Immature natural killer cell (primary cell): Measurements from ENCODE around the gene STXBP5. TPM values are rescaled to one million over a fixed set of nuclear protein-coding genes. Genes with fewer than 3 reads are reported as not detected.

Experiments
- DNase-seq, 3 donors: peaks; one replicate each; pipeline ENCODE4 v3.0.0; 2022; ENCODE audit warnings: mixed read lengths in 1 of 3
- H3K27ac Mint-ChIP-seq, 6 donors: one replicate each; pipeline ENCODE4 v1.8.0; 2020; ENCODE audit warnings: mixed read lengths in 6 of 6, mild to moderate bottlenecking in 5 of 6, inconsistent platforms in 4 of 6, moderate library complexity in 3 of 6
- H3K27me3 Mint-ChIP-seq, 3 donors: one replicate each; pipeline ENCODE4 v1.8.0; 2020 to 2021; ENCODE audit warnings: low read depth in 3 of 3, mild to moderate bottlenecking in 3 of 3, mixed read lengths in 3 of 3, moderate library complexity in 3 of 3, inconsistent platforms in 1 of 3
- H3K36me3 Mint-ChIP-seq, 3 donors: one replicate each; pipeline ENCODE4 v1.8.0; 2020; ENCODE audit warnings: mixed read lengths in 3 of 3, inconsistent platforms in 2 of 3, mild to moderate bottlenecking in 2 of 3
- H3K4me1 Mint-ChIP-seq, 2 donors: one replicate each; pipeline ENCODE4 v1.8.0; 2020; ENCODE audit warnings: inconsistent platforms in 2 of 2, mild to moderate bottlenecking in 2 of 2, mixed read lengths in 2 of 2, moderate library complexity in 1 of 2
- H3K4me3 Mint-ChIP-seq, 5 donors: one replicate each; pipeline ENCODE4 v1.8.0; 2020; ENCODE audit warnings: mild to moderate bottlenecking in 5 of 5, mixed read lengths in 5 of 5, inconsistent platforms in 3 of 5, moderate library complexity in 3 of 5
- H3K9me3 Mint-ChIP-seq, 6 donors: one replicate each; pipeline ENCODE4 v1.8.0; 2020; ENCODE audit warnings: mild to moderate bottlenecking in 6 of 6, mixed read lengths in 6 of 6, inconsistent platforms in 4 of 6, moderate library complexity in 3 of 6
- polyA plus RNA-seq, 3 donors: library from polyadenylated mRNA; unstranded; fragments of 300-500 nt; fragmentation: Illumina TruSeq; gene quantifications; one replicate each; pipeline ENCODE4 v1.2.3, GENCODE V29; 2021

STXBP5 gene
- polyA plus RNA-seq, 3 donors from 2014 or later, result 2.9 to 5.4 (median 3.1) TPM

GRCh38 chr6:147167576-147168461, 36.4 kb upstream of the STXBP5 start:
- Mint-ChIP-seq H3K36me3 (no peaks in the 10 kb centered on the region), H3K4me3 (no peak overlapping the region), H3K27me3 (peaks cover 2 to 4% (median 4%) of the 10 kb centered on the region in 3 donors), H3K27ac (no peak overlapping the region), H3K9me3 (no peaks in the 10 kb centered on the region), H3K4me1 (no peaks in the 10 kb centered on the region)
- DNase-seq, result no peak

GRCh38 chr6:147169529-147169928, 34.7 kb upstream of the STXBP5 start:
- no peaks in the 10 kb centered on the region for H3K9me3 Mint-ChIP-seq
- H3K27ac Mint-ChIP-seq, result no peak overlapping the region
- no peaks in the 10 kb centered on the region for H3K4me1 Mint-ChIP-seq
- no peaks in the 10 kb centered on the region for H3K36me3 Mint-ChIP-seq
- H3K4me3 Mint-ChIP-seq, result no peak overlapping the region
- no peak for DNase-seq
- peaks cover 2 to 4% (median 4%) of the 10 kb centered on the region in 3 donors for H3K27me3 Mint-ChIP-seq

- Mint-ChIP-seq H3K36me3 (no peaks in the 10 kb centered on the region), H3K4me1 (no peaks in the 10 kb centered on the region), H3K27ac (no peak overlapping the region)
These were observed 33.9 kb upstream of the STXBP5 start for GRCh38 chr6:147170269-147170668.

GRCh38 chr6:147173140-147173539, 31.1 kb upstream of the STXBP5 start:
- Mint-ChIP-seq H3K4me1 (no peaks in the 10 kb centered on the region), H3K9me3 (no peaks in the 10 kb centered on the region), H3K36me3 (no peaks in the 10 kb centered on the region), H3K4me3 (no peak overlapping the region), H3K27ac (no peak overlapping the region), H3K27me3 (peaks cover 0 to 2% (median 1%) of the 10 kb centered on the region in 3 donors)
- DNase-seq, result no peak

More at GRCh38 chr6:147170269-147170668, 33.9 kb upstream of the STXBP5 start:
- Mint-ChIP-seq H3K9me3 (no peaks in the 10 kb centered on the region), H3K27me3 (peaks cover 2 to 4% (median 4%) of the 10 kb centered on the region in 3 donors), H3K4me3 (no peak overlapping the region)
- no peak for DNase-seq

GRCh38 chr6:147173675-147174308, 30.4 kb upstream of the STXBP5 start:
- Mint-ChIP-seq H3K4me1 (no peaks in the 10 kb centered on the region), H3K9me3 (no peaks in the 10 kb centered on the region), H3K36me3 (no peaks in the 10 kb centered on the region), H3K27me3 (peaks cover 0 to 3% (median 0%) of the 10 kb centered on the region in 3 donors), H3K27ac (no peak overlapping the region), H3K4me3 (no peak overlapping the region)
- DNase-seq, result no peak

GRCh38 chr6:147176795-147177194, 27.4 kb upstream of the STXBP5 start:
- Mint-ChIP-seq H3K27ac (no peak overlapping the region), H3K9me3 (no peaks in the 10 kb centered on the region), H3K36me3 (no peaks in the 10 kb centered on the region), H3K4me3 (no peak overlapping the region), H3K4me1 (no peaks in the 10 kb centered on the region), H3K27me3 (peaks cover 0 to 3% (median 0%) of the 10 kb centered on the region in 3 donors)
- DNase-seq, result no peak

- H3K27me3 Mint-ChIP-seq, result peaks cover 0 to 3% (median 0%) of the 10 kb centered on the region in 3 donors
- no peak for DNase-seq
- H3K27ac Mint-ChIP-seq, result no peak overlapping the region
- no peaks in the 10 kb centered on the region for H3K4me1 Mint-ChIP-seq
- no peak overlapping the region for H3K4me3 Mint-ChIP-seq
- no peaks in the 10 kb centered on the region for H3K9me3 Mint-ChIP-seq
- H3K36me3 Mint-ChIP-seq, result no peaks in the 10 kb centered on the region
These were observed 26.9 kb upstream of the STXBP5 start for GRCh38 chr6:147177286-147177685.

- peaks cover 0 to 3% (median 0%) of the 10 kb centered on the region in 3 donors for H3K27me3 Mint-ChIP-seq
- no peaks in the 10 kb centered on the region for H3K36me3 Mint-ChIP-seq
- H3K27ac Mint-ChIP-seq, result no peak overlapping the region
- no peak for DNase-seq
- no peaks in the 10 kb centered on the region for H3K9me3 Mint-ChIP-seq
- H3K4me1 Mint-ChIP-seq, result no peaks in the 10 kb centered on the region
- no peak overlapping the region for H3K4me3 Mint-ChIP-seq
These were observed 25.9 kb upstream of the STXBP5 start for GRCh38 chr6:147178355-147178754.

- Mint-ChIP-seq H3K4me3 (no peak overlapping the region), H3K27ac (no peak overlapping the region), H3K36me3 (no peaks in the 10 kb centered on the region), H3K4me1 (no peaks in the 10 kb centered on the region), H3K9me3 (no peaks in the 10 kb centered on the region), H3K27me3 (peaks cover 0 to 3% (median 2%) of the 10 kb centered on the region in 3 donors)
- no peak for DNase-seq
These were observed 24.4 kb upstream of the STXBP5 start for GRCh38 chr6:147179809-147180208.

GRCh38 chr6:147180926-147181325, 23.3 kb upstream of the STXBP5 start:
- Mint-ChIP-seq H3K36me3 (peaks cover 0 to 3% (median 2%) of the 10 kb centered on the region in 3 donors), H3K4me3 (no peak overlapping the region), H3K4me1 (no peaks in the 10 kb centered on the region), H3K9me3 (no peaks in the 10 kb centered on the region), H3K27me3 (peaks cover 2 to 3% (median 3%) of the 10 kb centered on the region in 3 donors), H3K27ac (no peak overlapping the region)
- DNase-seq, result no peak

- Mint-ChIP-seq H3K4me1 (no peaks in the 10 kb centered on the region), H3K27me3 (peaks cover 0 to 3% (median 2%) of the 10 kb centered on the region in 3 donors), H3K36me3 (peaks cover 0 to 3% (median 2%) of the 10 kb centered on the region in 3 donors), H3K9me3 (no peaks in the 10 kb centered on the region), H3K4me3 (no peak overlapping the region), H3K27ac (no peak overlapping the region)
- no peak for DNase-seq
These were observed 19.8 kb upstream of the STXBP5 start for GRCh38 chr6:147184379-147184778.

- no peak for DNase-seq
- H3K9me3 Mint-ChIP-seq, result no peaks in the 10 kb centered on the region
- peaks cover 0 to 3% (median 2%) of the 10 kb centered on the region in 3 donors for H3K36me3 Mint-ChIP-seq
- H3K4me3 Mint-ChIP-seq, result no peak overlapping the region
- no peaks in the 10 kb centered on the region for H3K4me1 Mint-ChIP-seq
- H3K27ac Mint-ChIP-seq, result no peak overlapping the region
- peaks cover 0 to 3% (median 2%) of the 10 kb centered on the region in 3 donors for H3K27me3 Mint-ChIP-seq
These were observed 19.0 kb upstream of the STXBP5 start for GRCh38 chr6:147185216-147185615.

- Mint-ChIP-seq H3K27me3 (peaks cover 0 to 3% (median 0%) of the 10 kb centered on the region in 3 donors), H3K36me3 (no peaks in the 10 kb centered on the region), H3K27ac (no peak overlapping the region), H3K4me3 (no peak overlapping the region), H3K4me1 (peaks cover 5 to 9% of the 10 kb centered on the region in 2 donors), H3K9me3 (no peaks in the 10 kb centered on the region)
- DNase-seq, result no peak
These were observed 13.7 kb upstream of the STXBP5 start for GRCh38 chr6:147190556-147190955.

GRCh38 chr6:147192278-147192911, 11.8 kb upstream of the STXBP5 start:
- no peak overlapping the region for H3K4me3 Mint-ChIP-seq
- DNase-seq, result no peak
- H3K9me3 Mint-ChIP-seq, result no peaks in the 10 kb centered on the region
- no peak overlapping the region for H3K27ac Mint-ChIP-seq
- H3K4me1 Mint-ChIP-seq, result peaks cover 5 to 10% of the 10 kb centered on the region in 2 donors
- no peaks in the 10 kb centered on the region for H3K36me3 Mint-ChIP-seq
- peaks cover 0 to 1% (median 0%) of the 10 kb centered on the region in 3 donors for H3K27me3 Mint-ChIP-seq
